Left lung (tissue), 10 donors: Measurements from ENCODE around the gene UGT1A7. TPM values are rescaled to one million over a fixed set of nuclear protein-coding genes. Genes with fewer than 3 reads are reported as not detected.

Source experiments
- ATAC-seq: fragments of 200-7000 bp; cut with Tn5 transposase; one replicate; pipeline ENCODE4 v1.9.1; 2020; ENCODE audit warnings: moderate library complexity
- DNase-seq, 4 donors: peaks; one replicate each; pipeline ENCODE4 v3.0.0-alpha.2; 2013 to 2020
- H3K27ac ChIP-seq, 2 donors: fragments of 200-600 bp; sonication (generic) in 1 of 2; one replicate each; pipeline versions ENCODE4 v1.5.0 to v1.8.0; 2020 to 2021
- H3K27me3 ChIP-seq, 2 donors: fragments of 200-600 bp; sonication (generic) in 1 of 2; one replicate each; pipeline versions ENCODE4 v1.5.0 to v1.8.0; 2020 to 2021
- H3K36me3 ChIP-seq, 2 donors: fragments of 200-600 bp; sonication (generic) in 1 of 2; one replicate each; pipeline versions ENCODE4 v1.5.0 to v1.8.0; 2020 to 2021
- H3K4me1 ChIP-seq, 2 donors: fragments of 200-600 bp; one replicate each; pipeline ENCODE4 v1.8.0; 2021
- H3K4me3 ChIP-seq, 2 donors: fragments of 200-600 bp; sonication (generic) in 1 of 2; one replicate each; pipeline versions ENCODE4 v1.5.0 to v1.8.0; 2020 to 2021; ENCODE audit warnings: mild to moderate bottlenecking in 1 of 2
- H3K9me3 ChIP-seq, 2 donors: fragments of 200-600 bp; sonication (generic) in 1 of 2; one replicate each; pipeline versions ENCODE4 v1.5.0 to v1.8.0; 2020 to 2021
- intact Hi-C, 2 donors: fragments of 100-400 bp; cut with DNase I; formaldehyde crosslinking; loops; one replicate each; pipeline versions ENCODE4 v1.11.2 to v1.14.2; 2022
- polyA plus RNA-seq, 6 donors: library from polyadenylated mRNA; unstranded; fragments of 120-200 nt; gene quantifications; one replicate each; pipeline ENCODE4 v1.2.1, GENCODE V29; 2013; ENCODE audit not compliant: insufficient read length in 6 of 6
- total RNA-seq, 2 donors: library from RNA; stranded (reverse); fragmentation: NEBNext Ultra II Directional; extraction: Animal tissue kit (Norgen Biotek cat#: 25700); gene quantifications; one replicate each; pipeline ENCODE4 v1.2.1, GENCODE V29; 2021
- TF ChIP-seq, protein P1 (sequence below), 2 donors: fragments of 200-600 bp; sonication (generic) in 1 of 2; IDR thresholded peaks; one replicate each; pipeline versions ENCODE4 v1.5.0 to v1.8.0; 2021; ENCODE audit warnings: antibody characterized with exemption in 2 of 2
- donor health status: DM: no; HTN: yes; CAD: no.
- donor health status: DM: no; HTN: no; CAD: no.

Gene UGT1A7
- total and polyA plus RNA-seq, 8 donors, result not detected

DNA sequence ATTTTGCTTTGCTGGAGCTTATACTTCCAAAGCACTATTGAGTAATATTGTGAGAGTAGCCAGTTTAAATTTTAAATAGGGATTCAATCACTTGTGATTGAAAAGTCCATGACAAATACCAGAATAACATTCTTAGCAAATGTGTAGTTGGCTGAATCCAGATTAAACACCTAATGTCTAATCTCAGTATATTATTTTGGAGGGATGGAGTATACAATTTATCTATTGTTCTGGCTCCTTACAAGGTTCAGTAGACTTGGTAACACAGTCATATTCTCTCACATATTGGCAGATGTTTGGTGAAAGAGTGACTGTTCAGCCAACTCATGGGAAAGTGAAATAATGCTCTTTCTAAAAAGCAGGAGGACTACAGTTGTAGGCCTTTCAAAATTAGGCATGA is 7.8 kb upstream of the UGT1A7 start:
- no peaks in the 10 kb centered on the region for H3K4me1 ChIP-seq
- no peak for DNase-seq
- no peak for ATAC-seq
- TF ChIP-seq, protein P1, sequence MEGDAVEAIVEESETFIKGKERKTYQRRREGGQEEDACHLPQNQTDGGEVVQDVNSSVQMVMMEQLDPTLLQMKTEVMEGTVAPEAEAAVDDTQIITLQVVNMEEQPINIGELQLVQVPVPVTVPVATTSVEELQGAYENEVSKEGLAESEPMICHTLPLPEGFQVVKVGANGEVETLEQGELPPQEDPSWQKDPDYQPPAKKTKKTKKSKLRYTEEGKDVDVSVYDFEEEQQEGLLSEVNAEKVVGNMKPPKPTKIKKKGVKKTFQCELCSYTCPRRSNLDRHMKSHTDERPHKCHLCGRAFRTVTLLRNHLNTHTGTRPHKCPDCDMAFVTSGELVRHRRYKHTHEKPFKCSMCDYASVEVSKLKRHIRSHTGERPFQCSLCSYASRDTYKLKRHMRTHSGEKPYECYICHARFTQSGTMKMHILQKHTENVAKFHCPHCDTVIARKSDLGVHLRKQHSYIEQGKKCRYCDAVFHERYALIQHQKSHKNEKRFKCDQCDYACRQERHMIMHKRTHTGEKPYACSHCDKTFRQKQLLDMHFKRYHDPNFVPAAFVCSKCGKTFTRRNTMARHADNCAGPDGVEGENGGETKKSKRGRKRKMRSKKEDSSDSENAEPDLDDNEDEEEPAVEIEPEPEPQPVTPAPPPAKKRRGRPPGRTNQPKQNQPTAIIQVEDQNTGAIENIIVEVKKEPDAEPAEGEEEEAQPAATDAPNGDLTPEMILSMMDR (IDR thresholded peaks at IDR 0.05), result no peak
- no peak overlapping the region for H3K27ac ChIP-seq
- no peak overlapping the region for H3K4me3 ChIP-seq
- H3K36me3 ChIP-seq, result no peaks in the 10 kb centered on the region
- H3K9me3 ChIP-seq, result no peaks in the 10 kb centered on the region
- intact Hi-C loops, result no loop called here
- H3K27me3 ChIP-seq, result no peaks in the 10 kb centered on the region

DNA sequence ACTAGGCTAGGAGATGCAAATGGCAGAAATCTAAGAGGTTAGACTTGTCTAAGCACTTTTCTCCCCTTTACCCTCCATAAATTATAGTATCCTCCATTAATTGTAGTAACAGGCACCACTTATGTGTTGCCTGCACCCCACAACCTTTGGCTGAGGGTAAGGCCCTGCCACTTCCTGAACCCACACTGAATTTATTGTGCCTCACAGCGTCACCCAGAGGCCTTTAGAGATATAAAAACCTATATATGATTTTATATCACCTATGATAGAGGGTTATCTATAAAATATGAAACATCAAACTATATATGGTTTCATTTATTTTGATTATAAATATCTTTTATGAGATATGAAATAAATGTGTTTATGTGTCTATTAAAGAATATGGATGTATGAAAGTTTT is 7.4 kb upstream of the UGT1A7 start:
- no peak overlapping the region for H3K27ac ChIP-seq
- no peaks in the 10 kb centered on the region for H3K4me1 ChIP-seq
- ATAC-seq, result no peak
- no peaks in the 10 kb centered on the region for H3K27me3 ChIP-seq
- no peak for DNase-seq
- H3K36me3 ChIP-seq, result no peaks in the 10 kb centered on the region
- intact Hi-C loops, result no loop called here
- no peak overlapping the region for H3K4me3 ChIP-seq
- no peaks in the 10 kb centered on the region for H3K9me3 ChIP-seq
- TF ChIP-seq, protein P1 (IDR thresholded peaks at IDR 0.05), result no peak

DNA sequence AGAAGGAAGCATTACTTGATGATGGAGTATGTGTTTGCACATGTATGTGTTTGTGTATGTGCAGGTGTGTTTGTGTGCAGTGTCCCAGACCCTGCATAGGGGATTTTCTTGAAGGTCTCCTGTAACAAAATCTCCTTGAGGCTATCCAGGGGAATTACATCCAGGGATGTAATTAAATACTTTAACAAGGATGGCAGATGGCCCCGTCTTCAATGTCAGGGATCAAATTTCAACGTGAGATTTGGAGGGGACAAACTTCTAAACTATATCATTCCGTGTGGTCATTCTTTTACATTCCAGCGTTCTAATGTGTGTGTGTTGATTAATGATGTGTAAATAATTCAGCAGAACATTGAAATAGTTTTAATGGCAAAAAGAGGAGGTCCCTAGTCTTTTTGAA is 6.7 kb upstream of the UGT1A7 start:
- Histone ChIP-seq H3K9me3 (no peaks in the 10 kb centered on the region), H3K27ac (no peak overlapping the region), H3K36me3 (no peaks in the 10 kb centered on the region), H3K27me3 (no peaks in the 10 kb centered on the region), H3K4me3 (no peak overlapping the region), H3K4me1 (no peaks in the 10 kb centered on the region)
- intact Hi-C loops, result no loop called here
- TF ChIP-seq, protein P1 (IDR thresholded peaks at IDR 0.05), result no peak
- ATAC-seq, result no peak
- no peak for DNase-seq

DNA sequence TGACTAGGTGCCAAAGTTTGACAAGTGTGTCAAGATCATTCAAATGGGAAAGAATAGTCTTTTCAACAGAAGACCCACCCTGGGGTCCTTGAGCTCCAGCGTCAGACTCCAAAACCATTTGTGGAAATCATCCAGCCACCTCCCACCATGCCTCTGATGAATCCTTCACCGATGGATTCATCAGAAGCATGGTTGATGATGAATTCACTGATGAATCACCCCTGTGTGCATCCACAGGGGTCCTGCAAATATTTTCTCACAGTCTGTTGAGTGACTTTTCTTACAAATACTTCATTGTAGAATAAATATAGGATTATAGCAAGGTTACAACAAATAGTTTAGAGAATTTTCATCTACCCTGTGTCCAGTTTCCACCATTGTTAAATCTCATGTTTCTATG is 5.7 kb upstream of the UGT1A7 start:
- TF ChIP-seq, protein P1 (IDR thresholded peaks at IDR 0.05), result no peak
- ATAC-seq, result no peak
- intact Hi-C loops, result no loop called here

DNA sequence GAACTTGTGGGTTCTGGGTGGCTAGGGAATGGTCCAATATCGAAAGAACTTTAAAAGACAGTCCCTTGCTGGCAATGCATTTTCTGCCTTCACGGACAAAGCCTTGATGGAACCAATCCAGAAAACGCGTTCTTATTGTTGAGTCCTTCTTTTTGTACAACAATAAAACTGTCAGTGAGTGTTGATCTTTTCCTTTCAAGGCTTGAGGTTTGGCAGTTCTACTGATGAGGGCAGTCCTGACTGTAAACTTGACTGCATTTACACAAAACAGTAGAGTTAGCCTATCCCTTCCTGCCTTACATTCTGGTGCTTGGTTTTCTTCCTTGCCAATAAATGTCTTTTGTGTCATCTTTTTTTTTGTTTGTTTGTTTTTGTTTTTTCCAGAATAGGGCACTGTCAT is 2.5 kb upstream of the UGT1A7 start:
- Histone ChIP-seq H3K9me3 (no peaks in the 10 kb centered on the region), H3K27me3 (no peaks in the 10 kb centered on the region), H3K27ac (no peak overlapping the region), H3K4me3 (no peak overlapping the region), H3K36me3 (no peaks in the 10 kb centered on the region), H3K4me1 (no peaks in the 10 kb centered on the region)
- DNase-seq (no peak), ATAC-seq (no peak)
- intact Hi-C loops, result no loop called here
- TF ChIP-seq, protein P1 (IDR thresholded peaks at IDR 0.05), result no peak

More for the DNA sequence above, 5.7 kb upstream of the UGT1A7 start:
- H3K4me3 ChIP-seq, result no peak overlapping the region
- no peak for DNase-seq
- H3K9me3 ChIP-seq, result no peaks in the 10 kb centered on the region
- no peaks in the 10 kb centered on the region for H3K27me3 ChIP-seq
- H3K27ac ChIP-seq, result no peak overlapping the region
- no peaks in the 10 kb centered on the region for H3K4me1 ChIP-seq
- H3K36me3 ChIP-seq, result no peaks in the 10 kb centered on the region
